Vagina (tissue), 2 donors: ENCODE results near the gene SELENOV.

Experiments used
- CTCF ChIP-seq, 3 experiments: fragments of 450-650 bp in 2 of 3; fragments of 200-600 bp in 1 of 3; sonication (generic) in 1 of 3; IDR thresholded peaks; one replicate each; pipeline ENCODE4 v1.5.1; 2017 to 2019; ENCODE audit warnings: antibody characterized with exemption in 3 of 3, mild to moderate bottlenecking in 2 of 3, moderate library complexity in 2 of 3
- POLR2A ChIP-seq, 2 donors: fragments of 450-650 bp; IDR thresholded peaks; one replicate each; pipeline ENCODE4 v1.6.1; 2017; ENCODE audit warnings: antibody characterized with exemption in 2 of 2, mild to moderate bottlenecking in 2 of 2, moderate library complexity in 2 of 2
- POLR2AphosphoS5 ChIP-seq, 2 donors: sonication (generic); formaldehyde crosslinking; IDR thresholded peaks; one replicate each; pipeline ENCODE4 v1.9.0; 2017; ENCODE audit warnings: antibody characterized with exemption in 2 of 2, mild to moderate bottlenecking in 2 of 2, low read depth in 1 of 2; ENCODE audit not compliant: insufficient read depth in 1 of 2

- TF ChIP-seq CTCF (IDR thresholded peaks at IDR 0.05) (no peak), POLR2AphosphoS5 (IDR thresholded peaks at IDR 0.05; ENCODE audit: insufficient read depth in 1 of 2, low read depth in 1 of 2) (no peak), POLR2A (IDR thresholded peaks at IDR 0.05) (no peak)
Observed at GRCh38 chr19:39481676-39482075, 33.3 kb upstream of the SELENOV start.
